Measurements from ENCODE around the gene MASP2. TPM values are rescaled to one million over a fixed set of nuclear protein-coding genes. Genes with fewer than 3 reads are reported as not detected.
"Not testable (repeated sequence)": the region's sequence is repeated elsewhere in the genome, so short reads cannot be mapped to it uniquely, and the experiment has no call there.

MASP2 gene
- total and polyA plus RNA-seq, 2 donors = not detected

GRCh38 chr1:11052839-11053757 is 6.1 kb upstream of the MASP2 start:
- no peak for DNase-seq (ENCODE audit: extremely low spot score)
- Histone ChIP-seq H3K4me1 (ENCODE audit: insufficient read depth) (no peaks in the 10 kb centered on the region), H3K36me3 (ENCODE audit: insufficient read depth) (peaks cover 2% of the 10 kb centered on the region), H3K4me3 (ENCODE audit: low read depth, low read length) (no peak overlapping the region), H3K27ac (ENCODE audit: low read depth) (no peak overlapping the region)
- WGBS = 25% methylated on average over 29 of the region's 29 CpGs

GRCh38 chr1:11051781-11052511 is 4.9 kb upstream of the MASP2 start:
- H3K27ac ChIP-seq (ENCODE audit: low read depth) = no peak overlapping the region
- DNase-seq (ENCODE audit: extremely low spot score) = no peak
- peaks cover 2% of the 10 kb centered on the region for H3K36me3 ChIP-seq (ENCODE audit: insufficient read depth)
- H3K4me1 ChIP-seq (ENCODE audit: insufficient read depth) = no peaks in the 10 kb centered on the region
- 46% methylated on average over 19 of the region's 19 CpGs for WGBS
- no peak overlapping the region for H3K4me3 ChIP-seq (ENCODE audit: low read depth, low read length)

GRCh38 chr1:11051121-11051520 is 4.1 kb upstream of the MASP2 start:
- DNase-seq (ENCODE audit: extremely low spot score); H3K4me1 ChIP-seq (ENCODE audit: insufficient read depth); H3K27ac ChIP-seq (ENCODE audit: low read depth); H3K4me3 ChIP-seq (ENCODE audit: low read depth, low read length); H3K36me3 ChIP-seq (ENCODE audit: insufficient read depth): not testable (repeated sequence)
- 78% methylated on average over 10 of the region's 10 CpGs for WGBS

GRCh38 chr1:11046270-11046566 is 821 bp downstream of the MASP2 start:
- Histone ChIP-seq H3K4me1 (ENCODE audit: insufficient read depth) (no peaks in the 10 kb centered on the region), H3K36me3 (ENCODE audit: insufficient read depth) (no peaks in the 10 kb centered on the region), H3K27ac (ENCODE audit: low read depth) (no peak overlapping the region), H3K4me3 (ENCODE audit: low read depth, low read length) (no peak overlapping the region)
- DNase-seq (ENCODE audit: extremely low spot score) = no peak
- WGBS = 85% methylated on average over 8 of the region's 8 CpGs

GRCh38 chr1:11045428-11046269 is 1.4 kb downstream of the MASP2 start:
- Histone ChIP-seq H3K4me1 (ENCODE audit: insufficient read depth) (no peaks in the 10 kb centered on the region), H3K4me3 (ENCODE audit: low read depth, low read length) (no peak overlapping the region), H3K27ac (ENCODE audit: low read depth) (no peak overlapping the region), H3K36me3 (ENCODE audit: insufficient read depth) (no peaks in the 10 kb centered on the region)
- WGBS = 49% methylated on average over 32 of the region's 32 CpGs
- no peak for DNase-seq (ENCODE audit: extremely low spot score)

- H3K27ac ChIP-seq (ENCODE audit: low read depth) = no peak overlapping the region
- no peak overlapping the region for H3K4me3 ChIP-seq (ENCODE audit: low read depth, low read length)
- WGBS = 82% methylated on average over 16 of the region's 16 CpGs
- H3K36me3 ChIP-seq (ENCODE audit: insufficient read depth) = no peaks in the 10 kb centered on the region
- DNase-seq (ENCODE audit: extremely low spot score) = no peak
- H3K4me1 ChIP-seq (ENCODE audit: insufficient read depth) = no peaks in the 10 kb centered on the region
Measured at GRCh38 chr1:11044849-11045427, 2.1 kb downstream of the MASP2 start.

- 80% methylated on average over 16 of the region's 16 CpGs for WGBS
- DNase-seq (ENCODE audit: extremely low spot score) = no peak
- H3K36me3 ChIP-seq (ENCODE audit: insufficient read depth) = no peaks in the 10 kb centered on the region
- H3K4me1 ChIP-seq (ENCODE audit: insufficient read depth) = no peaks in the 10 kb centered on the region
- no peak overlapping the region for H3K27ac ChIP-seq (ENCODE audit: low read depth)
- H3K4me3 ChIP-seq (ENCODE audit: low read depth, low read length) = no peak overlapping the region
Measured at GRCh38 chr1:11044086-11044848, 2.8 kb downstream of the MASP2 start.

GRCh38 chr1:11042995-11043874 is 3.8 kb downstream of the MASP2 start:
- no peak for DNase-seq (ENCODE audit: extremely low spot score)
- Histone ChIP-seq H3K4me3 (ENCODE audit: low read depth, low read length) (no peak overlapping the region), H3K4me1 (ENCODE audit: insufficient read depth) (no peaks in the 10 kb centered on the region), H3K27ac (ENCODE audit: low read depth) (no peak overlapping the region), H3K36me3 (ENCODE audit: insufficient read depth) (no peaks in the 10 kb centered on the region)
- WGBS = 70% methylated on average over 19 of the region's 19 CpGs

- WGBS = 86% methylated on average over 3 of the region's 3 CpGs
Measured at GRCh38 chr1:11042065-11042464, 5.0 kb downstream of the MASP2 start.

GRCh38 chr1:11041048-11041447 is 6.0 kb downstream of the MASP2 start:
- no peaks in the 10 kb centered on the region for H3K4me1 ChIP-seq (ENCODE audit: insufficient read depth)
- no peak for DNase-seq (ENCODE audit: extremely low spot score)
- no peaks in the 10 kb centered on the region for H3K36me3 ChIP-seq (ENCODE audit: insufficient read depth)
- H3K27ac ChIP-seq (ENCODE audit: low read depth) = no peak overlapping the region
- no peak overlapping the region for H3K4me3 ChIP-seq (ENCODE audit: low read depth, low read length)

More at GRCh38 chr1:11042065-11042464, 5.0 kb downstream of the MASP2 start:
- no peaks in the 10 kb centered on the region for H3K36me3 ChIP-seq (ENCODE audit: insufficient read depth)
- no peak overlapping the region for H3K27ac ChIP-seq (ENCODE audit: low read depth)
- no peaks in the 10 kb centered on the region for H3K4me1 ChIP-seq (ENCODE audit: insufficient read depth)
- H3K4me3 ChIP-seq (ENCODE audit: low read depth, low read length) = no peak overlapping the region
- DNase-seq (ENCODE audit: extremely low spot score) = no peak

GRCh38 chr1:11040105-11040429 is 7.0 kb downstream of the MASP2 start:
- not testable (repeated sequence) for H3K27ac ChIP-seq (ENCODE audit: low read depth); H3K4me1 ChIP-seq (ENCODE audit: insufficient read depth); DNase-seq (ENCODE audit: extremely low spot score); H3K36me3 ChIP-seq (ENCODE audit: insufficient read depth); H3K4me3 ChIP-seq (ENCODE audit: low read depth, low read length)
- 91% methylated on average over 7 of the region's 7 CpGs for WGBS

- H3K4me1 ChIP-seq (ENCODE audit: insufficient read depth) = no peaks in the 10 kb centered on the region
- no peak overlapping the region for H3K4me3 ChIP-seq (ENCODE audit: low read depth, low read length)
- no peak overlapping the region for H3K27ac ChIP-seq (ENCODE audit: low read depth)
- no peaks in the 10 kb centered on the region for H3K36me3 ChIP-seq (ENCODE audit: insufficient read depth)
- no peak for DNase-seq (ENCODE audit: extremely low spot score)
- 74% methylated on average over 2 of the region's 2 CpGs for WGBS
Measured at GRCh38 chr1:11039351-11040104, 7.5 kb downstream of the MASP2 start.

All from urinary bladder (tissue), 4 donors.